Measurements from ENCODE around the gene ZNF33B.
"Not testable (repeated sequence)": the region's sequence is repeated elsewhere in the genome, so short reads cannot be mapped to it uniquely, and the experiment has no call there.

ZNF33B gene
- long read RNA-seq, donor 1, full-length matches to known transcripts, result 5 of 5 reads
- long read RNA-seq, donor 1, partial matches to known transcripts, result 0 of 5 reads
- long read RNA-seq, donor 1, other reads (novel, unspliced or antisense), result 0 of 5 reads
- long read RNA-seq, donor 2, result 0 reads
- long read RNA-seq, donor 3, full-length matches to known transcripts, result 3 of 8 reads
- long read RNA-seq, donor 3, partial matches to known transcripts, result 0 of 8 reads
- long read RNA-seq, donor 3, other reads (novel, unspliced or antisense), result 5 of 8 reads
- long read RNA-seq, donor 4, partial matches to known transcripts, result 7 of 8 reads
- long read RNA-seq, donor 4, other reads (novel, unspliced or antisense), result 0 of 8 reads
- long read RNA-seq, donor 5, full-length matches to known transcripts, result 3 of 3 reads
- long read RNA-seq, donor 5, partial matches to known transcripts, result 0 of 3 reads
- long read RNA-seq, donor 5, other reads (novel, unspliced or antisense), result 0 of 3 reads
- long read RNA-seq, donor 6, partial matches to known transcripts, result 0 of 1 reads
- long read RNA-seq, donor 6, other reads (novel, unspliced or antisense), result 0 of 1 reads
- long read RNA-seq, donor 7, full-length matches to known transcripts, result 3 of 8 reads
- long read RNA-seq, donor 7, partial matches to known transcripts, result 5 of 8 reads
- long read RNA-seq, donor 7, other reads (novel, unspliced or antisense), result 0 of 8 reads
- long read RNA-seq, donor 8, full-length matches to known transcripts, result 7 of 7 reads
- long read RNA-seq, donor 8, partial matches to known transcripts, result 0 of 7 reads
- long read RNA-seq, donor 8, other reads (novel, unspliced or antisense), result 0 of 7 reads

- peak; percentile 98 for DNase-seq
Observed at GRCh38 chr10:42638055-42638820, at the start of gene ZNF33B. Gene ZNF33B (minus strand): TSS chr10:42638570. CDS start chr10:42636928, 1,642 bp downstream.

GRCh38 chr10:42684517-42684916 is 46.1 kb upstream of the ZNF33B start:
- no peak for DNase-seq

GRCh38 chr10:42680267-42680666 is 41.9 kb upstream of the ZNF33B start:
- no peak for DNase-seq

GRCh38 chr10:42665181-42665979 is 27.0 kb upstream of the ZNF33B start:
- DNase-seq, result not testable (repeated sequence)

- no peak for DNase-seq
Observed at GRCh38 chr10:42654419-42654818, 16.0 kb upstream of the ZNF33B start.

- DNase-seq, result no peak
Observed at GRCh38 chr10:42652858-42653257, 14.5 kb upstream of the ZNF33B start.

GRCh38 chr10:42650374-42650773 is 12.0 kb upstream of the ZNF33B start:
- no peak for DNase-seq

- no peak for DNase-seq
Observed at GRCh38 chr10:42648512-42648911, 10.1 kb upstream of the ZNF33B start.

GRCh38 chr10:42646687-42647640 is 8.6 kb upstream of the ZNF33B start:
- no peak for DNase-seq

- DNase-seq, result no peak
Observed at GRCh38 chr10:42646214-42646613, 7.8 kb upstream of the ZNF33B start.

GRCh38 chr10:42645516-42645915 is 7.1 kb upstream of the ZNF33B start:
- no peak for DNase-seq

- DNase-seq, result no peak
Observed at GRCh38 chr10:42645103-42645502, 6.7 kb upstream of the ZNF33B start.

- DNase-seq, result no peak
Observed at GRCh38 chr10:42640610-42641229, 2.4 kb upstream of the ZNF33B start.

- DNase-seq, result no peak
Observed at GRCh38 chr10:42638821-42639270, 476 bp upstream of the ZNF33B start.

GRCh38 chr10:42637648-42638054 is 719 bp downstream of the ZNF33B start:
- DNase-seq, result no peak

GRCh38 chr10:42637142-42637541 is 1.2 kb downstream of the ZNF33B start:
- DNase-seq, result no peak

GRCh38 chr10:42635098-42635497 is 3.3 kb downstream of the ZNF33B start:
- no peak for DNase-seq

- no peak for DNase-seq
Observed at GRCh38 chr10:42632564-42632963, 5.8 kb downstream of the ZNF33B start.

GRCh38 chr10:42630537-42631134 is 7.7 kb downstream of the ZNF33B start:
- DNase-seq, result no peak

GRCh38 chr10:42623929-42624328 is 14.4 kb downstream of the ZNF33B start:
- no peak for DNase-seq

All from right kidney (tissue), 9 donors.